RPMI8226 (cell line): Measurements from ENCODE around the gene SLC13A2.

Experiments used
- DNase-seq: peaks from one replicate; pipeline ENCODE4 v3.0.0-alpha.2; 2015

Gene SLC13A2

DNA sequence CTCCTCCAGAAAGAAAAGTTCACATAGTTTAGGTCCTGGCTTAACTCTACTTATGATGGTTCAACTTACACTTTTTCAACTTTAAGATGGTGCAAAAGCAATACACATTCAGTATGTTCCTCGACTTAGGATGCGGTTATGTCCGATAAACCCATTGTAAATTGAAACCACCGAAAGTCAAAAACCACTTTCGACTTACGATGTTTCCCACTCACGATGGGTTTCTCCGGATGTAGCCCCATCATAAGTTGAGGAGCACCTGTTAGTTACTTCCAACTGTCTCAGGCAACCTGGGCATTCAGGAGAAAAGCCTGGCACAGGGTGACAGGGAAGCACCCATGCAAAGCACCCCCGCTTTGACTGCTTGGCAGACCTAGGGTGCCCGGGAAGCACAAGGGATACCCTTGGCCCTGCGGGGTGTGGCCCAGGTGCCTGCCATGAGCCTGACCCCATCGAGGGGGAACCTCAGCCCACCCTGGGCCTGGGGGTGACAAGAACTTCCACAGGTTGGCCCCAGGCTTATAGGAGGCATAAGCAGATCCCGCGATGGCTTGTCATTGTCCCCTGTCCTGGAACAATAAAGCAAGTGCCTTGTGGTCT lies 65.0 kb downstream of the SLC13A2 start:
- peak; percentile 41 for DNase-seq

DNA sequence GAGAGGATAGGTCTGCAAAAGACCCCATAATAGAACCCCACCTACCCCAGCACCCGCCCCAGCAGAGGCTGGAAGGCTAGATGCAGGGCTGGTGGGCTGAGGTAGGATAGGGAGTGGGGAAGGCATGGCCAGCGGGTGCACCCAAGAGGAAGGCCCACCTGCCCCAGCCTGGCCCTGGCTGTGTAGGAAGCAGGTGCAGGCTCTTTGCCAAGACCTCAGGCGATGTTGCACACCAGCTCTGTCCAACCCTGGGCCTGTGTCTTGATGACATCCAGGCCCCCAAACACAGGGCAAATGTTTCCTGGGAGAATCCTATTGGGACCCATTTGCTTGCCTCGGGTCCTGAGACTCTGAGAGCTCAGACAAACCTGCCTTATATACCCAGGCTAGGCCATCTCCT lies 66.8 kb downstream of the SLC13A2 start:
- DNase-seq, result no peak

DNA sequence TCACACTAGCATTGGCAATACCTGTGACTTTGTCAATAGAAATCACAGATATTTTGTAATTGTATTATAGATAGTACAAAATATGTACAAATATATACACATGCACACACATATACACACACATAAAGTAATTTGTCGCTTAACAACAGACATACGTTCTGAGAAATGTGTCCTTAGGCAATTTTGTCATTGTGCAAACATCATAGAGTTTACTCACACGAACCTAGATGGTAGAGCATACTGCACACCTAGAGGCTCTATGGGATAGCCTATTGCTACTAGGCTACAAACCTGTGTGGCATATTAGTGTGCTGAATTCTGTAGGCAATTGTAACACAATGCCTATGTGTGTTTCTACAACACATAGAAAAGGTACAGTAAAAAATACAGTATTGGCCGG lies 68.0 kb downstream of the SLC13A2 start:
- no peak for DNase-seq

DNA sequence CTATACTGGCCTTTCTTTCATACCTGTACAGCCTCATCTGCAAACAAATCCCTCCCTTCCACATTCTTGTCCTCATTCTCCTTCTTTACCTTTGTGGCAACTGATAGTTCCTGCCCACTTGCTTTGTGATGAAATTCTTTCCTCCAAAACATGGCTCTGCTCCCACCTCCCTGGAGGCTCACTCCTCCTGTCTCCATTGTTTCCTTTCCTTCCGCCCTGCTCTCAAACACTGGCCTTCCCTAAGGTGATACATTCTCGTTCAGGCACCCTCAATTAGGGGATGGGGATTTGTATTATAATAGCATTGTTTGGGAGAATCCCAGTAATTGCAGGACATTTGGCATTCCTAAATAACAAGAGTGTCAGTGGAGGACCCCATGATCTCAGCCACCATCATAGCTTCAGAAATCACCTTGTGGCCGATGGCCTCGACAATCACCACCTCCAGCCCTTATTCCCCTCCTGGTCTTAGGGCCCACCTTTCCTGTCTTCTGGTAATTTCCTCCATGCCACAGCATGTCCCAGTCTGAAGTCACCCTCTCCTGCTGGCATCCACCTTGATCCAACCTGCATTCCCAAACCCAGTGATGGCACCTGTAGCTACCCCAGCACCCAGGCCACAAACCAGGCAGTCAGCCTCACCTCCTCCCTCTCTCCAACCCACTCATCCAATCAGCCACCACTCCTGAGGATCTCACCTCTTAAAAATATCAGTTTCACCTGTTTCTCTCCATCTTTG lies 71.1 kb downstream of the SLC13A2 start:
- no peak for DNase-seq

DNA sequence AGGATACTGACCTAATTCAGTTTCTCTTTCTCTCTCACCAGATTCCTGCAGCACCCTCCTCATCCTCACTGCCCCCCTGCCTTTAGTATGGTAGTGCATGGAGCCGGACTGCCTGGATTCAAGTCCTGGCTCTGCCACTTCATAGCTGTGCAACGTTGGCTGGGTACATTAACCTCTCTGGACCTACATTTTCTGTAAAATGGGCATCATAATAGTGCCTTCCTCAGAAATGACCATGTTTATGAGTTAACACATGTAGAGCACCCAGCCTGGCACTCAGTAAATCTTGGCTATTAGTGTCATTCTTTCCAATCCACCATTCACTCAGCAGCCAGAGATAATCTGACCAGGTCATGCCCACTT lies 71.7 kb downstream of the SLC13A2 start:
- DNase-seq, result no peak

DNA sequence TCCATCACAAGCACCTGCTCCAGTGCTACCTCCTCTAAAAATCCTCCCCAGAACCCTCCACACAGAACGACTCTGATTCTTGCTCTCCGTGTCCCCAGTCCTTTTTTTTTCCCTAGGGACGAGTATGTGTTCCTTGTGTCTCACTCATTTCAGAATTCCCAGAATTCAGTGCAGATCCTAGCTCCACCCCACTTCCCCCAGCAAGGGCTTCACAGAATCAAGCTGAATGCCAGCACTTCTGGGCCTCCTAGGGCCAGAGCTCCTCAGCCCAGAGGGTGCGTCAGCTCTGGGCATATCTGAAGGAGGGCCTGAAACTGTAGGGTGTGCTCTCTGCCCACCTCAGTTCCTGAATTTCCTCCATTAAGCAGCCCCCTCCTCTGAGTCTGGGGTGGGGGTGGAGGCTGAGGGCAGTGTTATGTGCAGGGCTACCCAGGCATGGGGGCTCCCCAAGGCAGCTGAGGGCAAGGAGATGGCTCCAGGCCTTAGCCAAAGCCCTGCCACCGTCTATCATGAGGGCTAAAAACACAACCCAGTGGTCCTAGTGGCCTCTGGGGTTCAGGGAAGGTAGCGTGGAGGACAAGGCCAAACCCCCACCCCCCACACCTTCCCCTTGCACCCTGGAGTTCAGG lies 72.5 kb downstream of the SLC13A2 start:
- no peak for DNase-seq

DNA sequence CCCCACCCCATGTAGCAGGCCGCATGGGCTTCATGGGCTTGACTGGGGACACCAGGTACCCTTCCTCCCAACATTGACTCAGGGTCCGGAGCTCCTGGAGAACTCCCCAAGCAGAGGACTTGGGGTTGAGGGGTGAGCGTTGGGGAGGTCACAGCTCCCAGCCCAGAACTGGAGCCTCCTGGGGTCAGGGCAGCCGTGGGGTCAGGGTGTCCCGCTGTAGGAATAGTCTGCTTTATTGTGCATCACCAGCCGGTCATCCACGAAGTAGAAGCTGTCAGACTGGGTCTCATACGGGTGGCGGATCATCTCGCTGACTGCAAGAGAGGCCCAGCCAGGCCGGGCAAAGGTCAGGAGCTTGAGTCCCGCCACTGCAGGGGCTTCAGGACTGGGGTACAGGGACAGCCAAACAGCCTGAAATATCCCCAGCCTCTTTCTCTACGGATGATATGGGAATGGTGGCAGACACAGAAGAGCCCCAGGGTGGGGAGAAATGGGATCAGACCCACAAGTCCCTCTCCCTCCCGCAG lies 73.7 kb downstream of the SLC13A2 start:
- no peak for DNase-seq
